Mucosa of rectum (tissue), 2 donors: ENCODE results near the gene ZNF217.
"Not testable (repeated sequence)": the region's sequence is repeated elsewhere in the genome, so short reads cannot be mapped to it uniquely, and the experiment has no call there.

Experiments used
- H3K27ac ChIP-seq, 2 donors: one replicate each; pipeline ENCODE4 v1.7.0; 2013; ENCODE audit warnings: inconsistent platforms in 2 of 2, low read depth in 2 of 2, low read length in 2 of 2
- H3K27me3 ChIP-seq, 2 donors: one replicate each; pipeline ENCODE4 v1.7.0; 2013; ENCODE audit warnings: low read length in 2 of 2; ENCODE audit not compliant: control insufficient read depth in 2 of 2, insufficient read depth in 2 of 2
- H3K36me3 ChIP-seq, 2 donors: one replicate each; pipeline ENCODE4 v1.7.0; 2013; ENCODE audit warnings: low read length in 2 of 2; ENCODE audit not compliant: control insufficient read depth in 2 of 2, insufficient read depth in 2 of 2
- H3K4me1 ChIP-seq, 2 donors: one replicate each; pipeline ENCODE4 v1.7.0; 2013; ENCODE audit warnings: low read length in 2 of 2, mild to moderate bottlenecking in 1 of 2; ENCODE audit not compliant: control insufficient read depth in 2 of 2, insufficient read depth in 2 of 2
- H3K4me3 ChIP-seq, 2 donors: one replicate each; pipeline ENCODE4 v1.7.0; 2013; ENCODE audit warnings: low read length in 2 of 2
- H3K9ac ChIP-seq, 2 donors: one replicate each; pipeline ENCODE4 v1.7.0; 2013; ENCODE audit warnings: low read length in 2 of 2, low read depth in 1 of 2, mild to moderate bottlenecking in 1 of 2
- H3K9me3 ChIP-seq, 2 donors: one replicate each; pipeline ENCODE4 v1.7.0; 2013; ENCODE audit warnings: low read length in 2 of 2; ENCODE audit not compliant: control insufficient read depth in 2 of 2
- donor health status: healthy.
- donor health status: Normal muscosa, but diverticular disease.

Gene ZNF217

DNA sequence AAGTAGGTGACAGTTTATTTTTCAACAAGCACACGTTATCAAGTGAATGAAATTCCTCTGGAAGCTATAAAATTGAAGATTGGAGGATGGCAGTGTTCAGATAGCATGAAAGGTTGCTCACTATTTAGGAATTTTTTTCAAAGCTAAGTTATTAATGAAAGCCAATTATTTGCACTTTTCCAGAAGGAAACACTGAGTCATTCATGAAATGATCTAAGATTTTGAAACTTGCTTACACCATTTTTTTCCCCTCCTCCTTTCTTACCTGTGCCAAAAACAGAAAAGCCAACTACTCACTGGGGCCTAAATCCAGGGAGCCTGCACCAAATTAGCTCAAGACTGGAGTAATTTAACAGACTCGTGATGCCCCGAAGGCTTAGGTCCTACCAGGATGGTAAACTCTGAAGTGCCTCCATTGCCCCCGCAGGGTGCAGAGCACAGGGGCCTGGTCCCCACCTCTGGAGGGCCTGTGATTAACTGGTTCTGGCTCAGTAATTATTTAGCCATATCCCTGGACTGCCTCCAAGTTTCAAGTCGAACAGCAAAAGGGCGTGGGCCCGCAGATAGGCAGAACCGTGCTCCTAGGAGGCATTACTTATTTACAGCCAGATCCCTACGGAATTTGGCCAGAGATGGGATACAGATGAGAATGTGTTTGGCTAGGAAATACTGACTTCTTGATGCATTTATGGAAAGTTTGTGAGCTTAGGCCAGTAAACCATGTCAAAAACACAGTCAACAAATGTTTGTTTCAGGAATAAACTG lies 28.0 kb upstream of the ZNF217 start:
- Histone ChIP-seq H3K9me3 (no peaks in the 10 kb centered on the region), H3K4me1 (peaks cover 21 to 28% of the 10 kb centered on the region in 2 donors), H3K9ac (peak overlapping the region; percentile 60 to 72)

GRCh38 chr20:53618490-53619000 lies 24.9 kb upstream of the ZNF217 start:
- H3K36me3 ChIP-seq, H3K27ac ChIP-seq, H3K4me3 ChIP-seq, H3K9me3 ChIP-seq, H3K9ac ChIP-seq, H3K27me3 ChIP-seq: not testable (repeated sequence)
- H3K4me1 ChIP-seq: peaks cover 15 to 21% of the 10 kb centered on the region in 2 donors

More for the DNA sequence above, 28.0 kb upstream of the ZNF217 start:
- Histone ChIP-seq H3K4me3 (peak overlapping the region in 1 of 2 donors; percentile 48), H3K27ac (peak overlapping the region; percentile 94), H3K27me3 (no peaks in the 10 kb centered on the region), H3K36me3 (no peaks in the 10 kb centered on the region)

DNA sequence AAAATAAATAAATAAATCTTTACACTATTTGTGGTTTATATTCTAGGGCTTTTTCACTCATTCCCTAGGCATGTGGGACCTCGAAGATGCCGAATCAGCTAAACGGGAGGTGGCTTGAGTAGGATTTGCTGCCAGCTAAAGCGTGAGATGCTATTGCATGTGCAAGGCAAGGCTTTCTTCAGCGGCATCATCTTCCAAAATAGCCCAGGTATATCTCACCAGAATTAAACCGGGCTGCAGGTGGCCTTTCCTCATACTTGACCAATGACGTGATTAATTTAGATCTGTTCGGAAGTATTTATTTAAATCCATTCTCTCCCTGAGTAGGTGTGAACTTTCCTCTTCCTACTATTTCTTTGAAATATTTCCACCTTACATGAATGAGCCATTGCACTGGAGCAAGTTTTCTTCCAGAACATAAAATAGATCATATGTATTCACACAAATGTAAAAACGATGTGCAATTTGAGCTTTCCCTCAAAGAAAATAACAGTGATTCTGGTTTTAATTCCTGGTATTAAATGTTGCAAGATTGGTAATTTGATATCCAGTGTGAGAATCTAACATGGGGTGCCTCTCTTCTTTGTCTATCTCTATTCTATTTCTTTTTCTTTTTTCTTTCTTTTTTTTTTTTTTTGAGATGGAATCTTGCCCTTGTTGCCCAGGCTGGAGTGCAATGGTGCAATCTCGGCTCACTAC lies 24.3 kb upstream of the ZNF217 start:
- H3K27ac ChIP-seq: no peak overlapping the region
- H3K4me3 ChIP-seq: no peak overlapping the region
- peaks cover 15 to 17% of the 10 kb centered on the region in 2 donors for H3K4me1 ChIP-seq
- H3K9me3 ChIP-seq: no peaks in the 10 kb centered on the region
- no peak overlapping the region for H3K9ac ChIP-seq
- H3K36me3 ChIP-seq: no peaks in the 10 kb centered on the region
- H3K27me3 ChIP-seq: no peaks in the 10 kb centered on the region

GRCh38 chr20:53616489-53616888 lies 22.9 kb upstream of the ZNF217 start:
- H3K9ac ChIP-seq, H3K4me1 ChIP-seq, H3K36me3 ChIP-seq, H3K27me3 ChIP-seq, H3K9me3 ChIP-seq, H3K27ac ChIP-seq, H3K4me3 ChIP-seq: not testable (repeated sequence)

DNA sequence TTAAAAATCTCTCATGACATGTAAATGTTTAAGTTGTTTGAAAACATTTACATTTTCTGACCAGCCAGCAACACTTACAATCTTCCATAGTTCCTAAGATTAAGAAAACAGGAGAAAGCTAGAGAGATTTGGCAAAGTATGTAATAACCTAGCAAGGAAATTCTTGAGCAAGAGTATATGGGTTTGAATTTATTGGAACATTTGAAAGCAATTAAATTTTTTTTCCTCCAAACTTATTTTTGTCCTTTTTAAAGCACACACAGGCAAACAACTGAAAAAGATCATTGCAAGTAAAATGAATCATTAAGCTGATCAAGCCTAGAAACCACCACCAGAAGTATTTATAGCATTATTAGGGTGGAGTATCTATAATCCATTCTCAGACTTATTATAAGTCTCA lies 20.1 kb upstream of the ZNF217 start:
- Histone ChIP-seq H3K27me3 (no peaks in the 10 kb centered on the region), H3K27ac (no peak overlapping the region), H3K9ac (no peak overlapping the region), H3K4me1 (peaks cover 10 to 18% of the 10 kb centered on the region in 2 donors), H3K4me3 (no peak overlapping the region), H3K9me3 (no peaks in the 10 kb centered on the region), H3K36me3 (no peaks in the 10 kb centered on the region)

GRCh38 chr20:53612289-53612688 lies 18.6 kb upstream of the ZNF217 start:
- H3K4me3 ChIP-seq, H3K27ac ChIP-seq, H3K9ac ChIP-seq, H3K27me3 ChIP-seq, H3K36me3 ChIP-seq, H3K9me3 ChIP-seq: not testable (repeated sequence)
- H3K4me1 ChIP-seq: peaks cover 10 to 22% of the 10 kb centered on the region in 2 donors

DNA sequence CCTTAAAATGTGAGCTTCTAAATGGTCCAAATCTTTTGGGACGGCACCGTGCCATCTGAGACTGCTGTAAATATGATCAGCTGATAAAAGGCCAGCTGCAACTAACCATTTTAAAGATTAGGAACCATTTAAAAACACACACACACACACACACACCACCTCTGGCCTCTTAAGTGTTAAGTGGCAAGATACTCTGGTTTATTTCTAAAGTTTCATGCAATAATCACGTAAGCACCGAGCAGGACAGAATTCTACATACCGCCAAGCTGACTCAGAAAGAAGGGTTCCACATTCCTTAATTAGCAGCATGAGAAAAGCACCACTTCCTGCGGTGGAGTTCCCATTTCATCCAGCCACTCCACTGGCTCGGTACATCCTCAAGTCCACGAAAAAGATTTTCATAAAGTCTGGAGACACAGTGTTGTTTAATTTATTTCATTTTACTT lies 17.8 kb upstream of the ZNF217 start:
- Histone ChIP-seq H3K4me1 (peaks cover 10 to 22% of the 10 kb centered on the region in 2 donors), H3K9me3 (no peaks in the 10 kb centered on the region), H3K36me3 (no peaks in the 10 kb centered on the region), H3K9ac (peak overlapping the region in 1 of 2 donors; percentile 38), H3K27me3 (no peaks in the 10 kb centered on the region), H3K27ac (peak overlapping the region; percentile 29 to 51), H3K4me3 (peak overlapping the region in 1 of 2 donors; percentile 1)

- Histone ChIP-seq H3K36me3 (no peaks in the 10 kb centered on the region), H3K9ac (peak overlapping the region; percentile 31 to 60), H3K4me3 (peak overlapping the region in 1 of 2 donors; percentile 64), H3K27ac (peak overlapping the region; percentile 79 to 84), H3K4me1 (peaks cover 10 to 22% of the 10 kb centered on the region in 2 donors), H3K9me3 (no peaks in the 10 kb centered on the region), H3K27me3 (no peaks in the 10 kb centered on the region)
Observed at GRCh38 chr20:53609491-53610445, 16.1 kb upstream of the ZNF217 start.

DNA sequence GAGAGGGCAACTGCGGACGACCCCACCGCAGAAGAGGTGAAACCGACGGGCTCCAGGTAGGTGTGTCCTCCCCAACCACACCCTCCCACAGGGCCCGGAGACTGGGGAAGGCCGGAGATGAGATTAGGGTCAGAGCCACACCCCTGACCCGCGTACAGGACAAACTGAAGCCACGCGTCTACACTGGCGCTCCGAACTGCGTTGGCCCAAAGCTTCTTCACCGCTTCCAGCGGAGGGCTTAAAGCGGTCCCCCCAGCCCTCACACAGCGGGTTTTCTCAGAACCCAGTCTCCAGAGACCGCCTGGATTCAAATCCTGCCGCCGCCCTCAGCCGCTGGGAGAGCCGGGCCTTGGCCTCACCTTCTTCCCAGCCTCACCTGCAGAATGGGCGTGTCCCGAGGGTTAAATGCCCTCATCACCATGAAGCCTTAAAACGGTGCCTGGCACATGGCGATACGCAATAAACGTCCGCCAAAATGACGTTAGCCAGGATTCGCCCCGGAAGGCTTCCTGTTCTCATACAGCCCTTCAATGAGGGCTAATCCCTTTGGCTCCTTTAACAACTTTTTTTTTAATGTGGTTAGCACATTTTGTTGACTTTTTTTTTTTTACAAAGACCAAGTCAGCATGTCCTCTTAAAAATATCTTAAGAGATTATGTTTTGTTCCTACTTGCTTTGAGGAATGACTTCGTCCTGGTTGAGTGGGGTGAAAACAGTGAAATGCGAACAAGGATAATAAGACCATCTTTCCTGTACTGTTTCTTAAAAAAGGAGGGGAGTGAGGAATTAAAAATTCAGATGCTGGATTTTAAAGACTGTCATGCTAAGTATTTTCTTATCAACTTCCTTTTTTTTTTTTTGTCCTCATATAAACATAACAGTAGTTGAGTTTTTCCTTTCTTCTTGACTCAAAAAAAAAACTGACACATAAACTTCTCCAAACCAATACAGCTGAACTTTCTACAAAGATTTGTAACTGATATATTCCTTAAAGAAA lies 15.1 kb upstream of the ZNF217 start:
- H3K9ac ChIP-seq: peak overlapping the region in 1 of 2 donors; percentile 60

More for the DNA sequence above, 15.1 kb upstream of the ZNF217 start:
- H3K27me3 ChIP-seq: no peaks in the 10 kb centered on the region
- no peaks in the 10 kb centered on the region for H3K36me3 ChIP-seq
- H3K4me1 ChIP-seq: peaks cover 10 to 22% of the 10 kb centered on the region in 2 donors
- peak overlapping the region; percentile 79 to 84 for H3K27ac ChIP-seq
- no peaks in the 10 kb centered on the region for H3K9me3 ChIP-seq
- H3K4me3 ChIP-seq: peak overlapping the region in 1 of 2 donors; percentile 64
